Ishikawa (cell line): ENCODE results near the gene RGL1.

Experiments used
- CEBPB ChIP-seq: IDR thresholded peaks from 2 replicates; pipeline ENCODE4 v1.6.1; 2012
- CREB1 ChIP-seq: IDR thresholded peaks from 2 replicates; pipeline ENCODE4 v1.6.1; 2012; ENCODE audit warnings: low read depth
- EGR1 ChIP-seq: IDR thresholded peaks from 2 replicates; pipeline ENCODE4 v1.6.1; 2012
- EP300 ChIP-seq: IDR thresholded peaks from 2 replicates; pipeline ENCODE4 v1.6.1; 2012; ENCODE audit warnings: borderline replicate concordance
- FOXM1 ChIP-seq: IDR thresholded peaks from 2 replicates; pipeline ENCODE4 v1.6.1; 2012; ENCODE audit warnings: low read depth, borderline replicate concordance
- NFIC ChIP-seq: IDR thresholded peaks from 2 replicates; pipeline ENCODE4 v1.6.1; 2012
- RAD21 ChIP-seq: IDR thresholded peaks from 2 replicates; pipeline ENCODE4 v1.6.1; 2012; ENCODE audit warnings: low read depth
- TAF1 ChIP-seq: IDR thresholded peaks from 2 replicates; pipeline ENCODE4 v1.6.1; 2012; ENCODE audit warnings: low read depth, mild to moderate bottlenecking
- TCF12 ChIP-seq: IDR thresholded peaks from 2 replicates; pipeline ENCODE4 v1.6.1; 2012; ENCODE audit warnings: low read depth
- TEAD4 ChIP-seq: IDR thresholded peaks from 2 replicates; pipeline ENCODE4 v1.6.1; 2012
- YY1 ChIP-seq: IDR thresholded peaks from 2 replicates; pipeline ENCODE4 v1.6.1; 2012; ENCODE audit warnings: low read depth
- ZBTB7A ChIP-seq: IDR thresholded peaks from 2 replicates; pipeline ENCODE4 v1.6.1; 2012; ENCODE audit warnings: low read depth
- TF ChIP-seq, protein P1 (sequence below): IDR thresholded peaks from 2 replicates; pipeline ENCODE4 v1.6.1; 2012
- TF ChIP-seq, protein P2 (sequence below): IDR thresholded peaks from 2 replicates; pipeline ENCODE4 v1.6.1; 2012
- TF ChIP-seq, protein P3 (sequence below): IDR thresholded peaks from 2 replicates; pipeline ENCODE4 v1.6.1; 2012; ENCODE audit warnings: low read depth, mild to moderate bottlenecking

RGL1 gene

DNA sequence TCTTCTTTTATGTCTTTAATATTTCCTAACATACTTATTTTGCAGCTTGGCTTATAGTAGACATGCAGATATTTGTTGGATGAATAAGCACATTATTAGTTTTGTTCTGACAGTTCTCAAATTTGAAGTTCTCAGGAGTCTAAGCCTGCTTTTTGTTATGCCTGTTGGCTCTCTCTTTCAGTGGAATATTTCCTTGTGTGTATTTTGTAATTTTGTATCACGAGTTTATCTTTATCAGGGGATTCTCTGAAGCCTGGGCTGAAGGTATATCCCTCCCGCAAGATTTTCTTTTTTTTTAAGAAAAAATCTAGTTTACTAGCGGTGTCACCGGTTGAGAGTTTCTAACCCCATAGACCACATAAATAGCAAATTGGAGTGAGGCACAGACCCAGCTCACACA lies 105.9 kb downstream of the RGL1 start:
- TF ChIP-seq TAF1, result no peak
- TF ChIP-seq YY1, result no peak
- no peak for TF ChIP-seq EGR1
- no peak for TF ChIP-seq CREB1
- TF ChIP-seq EP300, result no peak
- TF ChIP-seq, protein P1, sequence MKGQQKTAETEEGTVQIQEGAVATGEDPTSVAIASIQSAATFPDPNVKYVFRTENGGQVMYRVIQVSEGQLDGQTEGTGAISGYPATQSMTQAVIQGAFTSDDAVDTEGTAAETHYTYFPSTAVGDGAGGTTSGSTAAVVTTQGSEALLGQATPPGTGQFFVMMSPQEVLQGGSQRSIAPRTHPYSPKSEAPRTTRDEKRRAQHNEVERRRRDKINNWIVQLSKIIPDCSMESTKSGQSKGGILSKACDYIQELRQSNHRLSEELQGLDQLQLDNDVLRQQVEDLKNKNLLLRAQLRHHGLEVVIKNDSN, result no peak
- TF ChIP-seq TEAD4, result no peak
- no peak for TF ChIP-seq CEBPB
- TF ChIP-seq FOXM1, result no peak
- no peak for TF ChIP-seq ZBTB7A
- TF ChIP-seq RAD21, result no peak
- no peak for TF ChIP-seq TCF12
- TF ChIP-seq, protein P2, sequence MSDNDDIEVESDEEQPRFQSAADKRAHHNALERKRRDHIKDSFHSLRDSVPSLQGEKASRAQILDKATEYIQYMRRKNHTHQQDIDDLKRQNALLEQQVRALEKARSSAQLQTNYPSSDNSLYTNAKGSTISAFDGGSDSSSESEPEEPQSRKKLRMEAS, result no peak
- TF ChIP-seq NFIC, result no peak

DNA sequence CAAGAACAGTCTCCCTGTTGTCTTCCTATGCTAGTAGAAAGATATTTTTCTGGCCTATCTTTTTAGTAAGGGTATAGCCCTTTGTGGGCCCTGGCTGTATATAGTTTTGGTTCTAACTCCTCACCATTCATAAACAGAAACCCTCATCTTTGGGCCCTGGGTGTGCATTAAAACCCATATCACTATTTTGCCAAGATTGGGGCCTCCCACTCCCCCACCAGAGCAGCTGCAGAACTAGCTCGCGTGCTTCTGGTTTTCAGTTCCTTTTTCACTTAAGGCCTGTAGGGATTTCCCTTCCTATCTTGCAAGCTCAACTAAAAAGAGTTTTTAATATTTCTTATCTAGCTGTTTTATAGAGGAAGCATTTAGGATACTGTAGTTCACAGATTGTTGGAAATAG lies 106.4 kb downstream of the RGL1 start:
- TF ChIP-seq EP300 (no peak), FOXM1 (no peak), TEAD4 (no peak), NFIC (no peak), ZBTB7A (no peak), EGR1 (no peak), CEBPB (no peak), YY1 (no peak)
- TF ChIP-seq, protein P2, result no peak

DNA sequence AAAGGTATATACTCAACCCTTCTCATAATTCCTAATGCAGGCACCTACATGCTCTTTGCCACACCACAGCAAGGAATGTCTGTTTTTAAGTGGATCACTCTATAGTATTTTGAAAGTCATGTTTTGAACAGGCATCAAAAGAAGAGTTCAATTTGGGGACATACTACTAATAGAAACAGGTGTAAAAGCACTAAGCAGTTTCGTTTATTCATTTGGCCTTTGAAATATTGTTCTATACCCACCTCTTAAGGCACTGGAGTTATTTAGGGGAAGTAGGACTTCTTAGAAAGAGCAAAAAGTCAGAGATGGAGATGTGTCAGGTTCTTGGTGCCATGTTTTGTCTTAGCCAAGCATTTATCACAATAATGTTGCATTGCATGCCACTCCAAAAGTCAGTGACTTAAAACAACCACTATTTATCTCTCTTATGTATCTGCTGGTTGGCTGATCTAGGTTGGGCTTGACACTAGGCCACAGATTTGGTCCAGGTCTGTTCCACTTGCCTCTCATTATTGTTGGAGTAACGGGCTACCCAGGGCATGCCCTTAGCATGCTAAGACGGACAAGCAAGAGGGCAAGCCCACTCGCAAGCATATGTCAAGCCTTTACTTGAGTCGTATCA lies 107.5 kb downstream of the RGL1 start:
- TF ChIP-seq EGR1 (no peak), NFIC (no peak), CREB1 (no peak), TAF1 (no peak), CEBPB (no peak), TCF12 (no peak), ZBTB7A (no peak), YY1 (no peak), TEAD4 (no peak), RAD21 (no peak), FOXM1 (no peak), EP300 (no peak)
- TF ChIP-seq, protein P1, result no peak
- TF ChIP-seq, protein P2, result no peak
- TF ChIP-seq, protein P3, sequence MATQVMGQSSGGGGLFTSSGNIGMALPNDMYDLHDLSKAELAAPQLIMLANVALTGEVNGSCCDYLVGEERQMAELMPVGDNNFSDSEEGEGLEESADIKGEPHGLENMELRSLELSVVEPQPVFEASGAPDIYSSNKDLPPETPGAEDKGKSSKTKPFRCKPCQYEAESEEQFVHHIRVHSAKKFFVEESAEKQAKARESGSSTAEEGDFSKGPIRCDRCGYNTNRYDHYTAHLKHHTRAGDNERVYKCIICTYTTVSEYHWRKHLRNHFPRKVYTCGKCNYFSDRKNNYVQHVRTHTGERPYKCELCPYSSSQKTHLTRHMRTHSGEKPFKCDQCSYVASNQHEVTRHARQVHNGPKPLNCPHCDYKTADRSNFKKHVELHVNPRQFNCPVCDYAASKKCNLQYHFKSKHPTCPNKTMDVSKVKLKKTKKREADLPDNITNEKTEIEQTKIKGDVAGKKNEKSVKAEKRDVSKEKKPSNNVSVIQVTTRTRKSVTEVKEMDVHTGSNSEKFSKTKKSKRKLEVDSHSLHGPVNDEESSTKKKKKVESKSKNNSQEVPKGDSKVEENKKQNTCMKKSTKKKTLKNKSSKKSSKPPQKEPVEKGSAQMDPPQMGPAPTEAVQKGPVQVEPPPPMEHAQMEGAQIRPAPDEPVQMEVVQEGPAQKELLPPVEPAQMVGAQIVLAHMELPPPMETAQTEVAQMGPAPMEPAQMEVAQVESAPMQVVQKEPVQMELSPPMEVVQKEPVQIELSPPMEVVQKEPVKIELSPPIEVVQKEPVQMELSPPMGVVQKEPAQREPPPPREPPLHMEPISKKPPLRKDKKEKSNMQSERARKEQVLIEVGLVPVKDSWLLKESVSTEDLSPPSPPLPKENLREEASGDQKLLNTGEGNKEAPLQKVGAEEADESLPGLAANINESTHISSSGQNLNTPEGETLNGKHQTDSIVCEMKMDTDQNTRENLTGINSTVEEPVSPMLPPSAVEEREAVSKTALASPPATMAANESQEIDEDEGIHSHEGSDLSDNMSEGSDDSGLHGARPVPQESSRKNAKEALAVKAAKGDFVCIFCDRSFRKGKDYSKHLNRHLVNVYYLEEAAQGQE, result no peak

DNA sequence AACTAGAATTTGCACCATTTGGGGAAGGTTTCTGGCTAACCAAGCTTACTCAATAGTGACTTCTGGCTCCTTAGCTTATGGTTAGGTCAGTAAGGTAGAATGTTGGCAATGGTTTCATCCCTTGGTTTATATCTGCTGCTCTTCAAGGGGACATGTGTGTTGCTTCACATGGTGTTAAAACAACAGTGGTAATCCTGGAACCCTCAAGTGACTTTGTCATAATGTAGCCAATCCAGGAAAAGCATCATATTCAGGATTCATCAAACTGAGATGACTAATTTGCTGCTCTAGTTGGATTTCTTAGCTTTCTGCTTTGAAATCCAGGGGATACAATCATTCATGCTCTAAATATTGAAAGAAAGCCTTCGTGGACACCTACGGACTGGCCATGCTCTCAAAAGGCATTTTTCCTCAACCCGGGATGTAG lies 108.7 kb downstream of the RGL1 start:
- TF ChIP-seq CREB1 (no peak), EGR1 (no peak), CEBPB (no peak), YY1 (no peak), FOXM1 (no peak)
- TF ChIP-seq, protein P3, result no peak
- TF ChIP-seq, protein P2, result no peak

DNA sequence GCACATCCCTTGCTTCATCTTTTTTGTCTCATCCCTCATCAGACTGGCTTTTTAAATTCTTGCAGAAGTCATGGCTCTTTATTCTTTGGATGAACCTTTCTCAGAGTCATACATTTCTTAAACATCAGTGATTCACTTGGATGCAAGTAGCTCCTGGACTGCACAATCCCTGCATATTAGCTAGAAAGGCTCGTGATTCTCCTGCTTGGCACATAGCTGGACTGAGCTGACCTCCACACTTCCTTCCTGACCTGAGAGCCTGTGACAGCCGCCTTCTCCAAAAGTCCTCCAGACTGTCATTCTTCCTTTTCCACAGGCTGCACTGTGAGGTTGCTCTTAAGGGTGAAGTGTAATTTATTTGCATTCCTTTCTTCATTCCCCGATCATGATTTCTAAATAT lies 109.4 kb downstream of the RGL1 start:
- no peak for TF ChIP-seq YY1
- TF ChIP-seq TAF1, result no peak
- no peak for TF ChIP-seq CEBPB
- no peak for TF ChIP-seq FOXM1
- TF ChIP-seq TCF12, result no peak
- TF ChIP-seq, protein P3, result no peak
- TF ChIP-seq, protein P2, result no peak
